Small intestine (tissue), 7 donors: Measurements from ENCODE around the gene ALPL. TPM values are rescaled to one million over a fixed set of nuclear protein-coding genes. Genes with fewer than 3 reads are reported as not detected.

Experiments
- DNase-seq, 2 donors: peaks; one replicate each; pipeline versions ENCODE4 v3.0.0 to v3.0.0-alpha.2; 2013
- FAIRE-seq: peaks from 2 replicates; lab custom pipeline; 2012; peaks lifted over from hg19 to GRCh38; lab: Jason Lieb, UNC
- H3K27ac ChIP-seq, 3 donors: one replicate each; pipeline ENCODE4 v1.5.1; 2013; ENCODE audit warnings: low read length in 2 of 3, mild to moderate bottlenecking in 2 of 3, control low read depth in 1 of 3, inconsistent platforms in 1 of 3, low read depth in 1 of 3, moderate library complexity in 1 of 3
- H3K27me3 ChIP-seq, 3 donors: one replicate each; pipeline ENCODE4 v1.6.1; 2013; ENCODE audit warnings: low read length in 3 of 3, inconsistent platforms in 1 of 3; ENCODE audit not compliant: control insufficient read depth in 3 of 3, insufficient read depth in 3 of 3
- H3K36me3 ChIP-seq, 3 donors: one replicate each; pipeline ENCODE4 v1.6.1; 2013; ENCODE audit warnings: low read length in 3 of 3, inconsistent platforms in 1 of 3, low read depth in 1 of 3, mild to moderate bottlenecking in 1 of 3, moderate library complexity in 1 of 3; ENCODE audit not compliant: control insufficient read depth in 3 of 3, insufficient read depth in 2 of 3
- H3K4me1 ChIP-seq, 3 donors: one replicate each; pipeline ENCODE4 v1.6.1; 2013; ENCODE audit warnings: low read length in 2 of 3, inconsistent platforms in 1 of 3, low read depth in 1 of 3, mild to moderate bottlenecking in 1 of 3, moderate library complexity in 1 of 3; ENCODE audit not compliant: control insufficient read depth in 3 of 3, insufficient read depth in 2 of 3
- H3K4me3 ChIP-seq, 3 donors: one replicate each; pipeline ENCODE4 v1.5.1; 2013; ENCODE audit warnings: low read length in 3 of 3, control low read depth in 1 of 3, inconsistent platforms in 1 of 3, low read depth in 1 of 3, mild to moderate bottlenecking in 1 of 3, moderate library complexity in 1 of 3
- H3K9me3 ChIP-seq, 2 donors: one replicate each; pipeline ENCODE4 v1.6.1; 2013; ENCODE audit warnings: low read depth in 1 of 2, low read length in 1 of 2; ENCODE audit not compliant: control insufficient read depth in 2 of 2, insufficient read depth in 1 of 2
- WGBS, 3 donors: extraction: QIAGEN DNeasy Blood & Tissue Kit; methylation state at CpG; one replicate each; pipeline ENCODE4 v1.1.7; 2013; 5-methylcytosine and 5-hydroxymethylcytosine counted together
- polyA plus RNA-seq, 4 donors: library from polyadenylated mRNA; stranded (reverse) in 3 of 4; unstranded in 1 of 4; fragments of 200-250 nt in 3 of 4; fragments of 120-200 nt in 1 of 4; gene quantifications; one replicate each; pipeline versions ENCODE4 v1.2.1 to v1.2.3, GENCODE V29; 2013
- donor health status: healthy with polysubstance abuse.
- donor health status: control.
- donor health status: control.
- donor health status: Bipolar disorder and iron deficiency.
- donor health status: healthy.

ALPL gene
- polyA plus RNA-seq, 4 donors, result 0.89 to 3.0 (median 2.0) TPM

DNA sequence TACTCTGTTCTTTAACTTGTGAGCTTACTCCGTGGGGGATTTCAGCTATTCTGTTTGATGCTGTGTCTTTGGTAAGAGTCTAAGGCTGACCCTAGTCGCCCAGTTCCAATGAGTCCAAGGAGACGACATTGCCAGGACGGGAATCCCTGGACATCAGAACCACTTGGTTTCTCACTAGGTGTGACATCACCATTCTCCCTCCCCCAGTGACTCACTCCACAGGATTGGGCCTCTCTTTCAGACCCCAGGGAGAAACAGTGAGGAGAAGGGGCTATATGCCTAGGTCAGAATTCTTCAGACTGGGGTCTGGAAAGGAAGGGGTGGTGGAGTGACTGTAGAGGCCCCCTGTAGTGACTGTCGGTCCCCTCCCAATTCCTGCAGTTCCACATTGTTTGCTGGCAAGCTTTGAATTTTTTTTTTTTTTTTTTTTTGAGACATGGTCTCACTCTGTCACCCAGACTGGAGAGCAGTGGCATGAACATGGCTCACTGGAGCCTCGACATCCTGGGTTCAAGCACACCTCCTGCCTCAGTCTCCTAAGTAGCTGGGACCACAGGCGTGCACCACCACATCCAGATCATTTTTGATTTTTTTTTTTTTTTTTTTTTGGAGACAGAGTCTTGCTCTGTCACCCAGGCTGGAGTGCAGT lies 21.3 kb downstream of the ALPL start:
- no peak overlapping the region for H3K4me3 ChIP-seq
- no peak overlapping the region for H3K27ac ChIP-seq
- H3K4me1 ChIP-seq, result no peaks in the 10 kb centered on the region
- no peaks in the 10 kb centered on the region for H3K36me3 ChIP-seq
- WGBS, 3 donors, result 64 to 75% (median 65%) methylated on average over 7 of the region's 7 CpGs
- no peak for FAIRE-seq
- no peaks in the 10 kb centered on the region for H3K9me3 ChIP-seq
- H3K27me3 ChIP-seq, result no peaks in the 10 kb centered on the region
- DNase-seq, result no peak

- no peak for FAIRE-seq
- H3K27me3 ChIP-seq, result no peaks in the 10 kb centered on the region
- 87 to 92% (median 90%) methylated on average over 5 of the region's 5 CpGs for WGBS, 3 donors
- H3K36me3 ChIP-seq, result no peaks in the 10 kb centered on the region
- no peak overlapping the region for H3K4me3 ChIP-seq
- no peak for DNase-seq
- H3K27ac ChIP-seq, result no peak overlapping the region
- H3K4me1 ChIP-seq, result no peaks in the 10 kb centered on the region
- H3K9me3 ChIP-seq, result no peaks in the 10 kb centered on the region
Observed at GRCh38 chr1:21531241-21531640, 22.0 kb downstream of the ALPL start.

DNA sequence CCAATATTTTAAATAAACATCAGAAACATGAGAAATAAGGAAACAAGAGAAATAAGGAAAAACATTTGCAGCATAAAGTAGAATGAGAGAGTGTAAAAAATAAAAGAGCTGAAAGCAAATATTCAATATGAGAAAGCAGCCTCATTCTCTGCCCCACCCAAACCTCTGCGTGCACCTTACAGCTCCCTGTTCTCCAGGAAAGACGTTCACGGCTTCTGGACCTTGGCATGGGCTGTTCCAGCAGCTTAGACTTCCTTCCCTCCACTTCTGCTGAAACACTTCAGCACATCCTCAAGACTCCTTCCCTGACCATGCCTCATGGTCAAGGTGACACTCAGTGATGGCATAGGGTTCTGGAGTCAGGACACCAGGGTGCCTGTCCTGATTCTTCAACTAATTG lies 23.3 kb downstream of the ALPL start:
- no peaks in the 10 kb centered on the region for H3K36me3 ChIP-seq
- DNase-seq (peak in 1 of 2 donors; percentile 50), FAIRE-seq (no peak)
- H3K4me3 ChIP-seq, result no peak overlapping the region
- H3K9me3 ChIP-seq, result no peaks in the 10 kb centered on the region
- H3K27ac ChIP-seq, result no peak overlapping the region
- H3K27me3 ChIP-seq, result peaks cover 0 to 4% (median 3%) of the 10 kb centered on the region in 3 donors
- H3K4me1 ChIP-seq, result no peaks in the 10 kb centered on the region
- 17 to 58% (median 39%) methylated on average over 3 of the region's 3 CpGs for WGBS, 3 donors

DNA sequence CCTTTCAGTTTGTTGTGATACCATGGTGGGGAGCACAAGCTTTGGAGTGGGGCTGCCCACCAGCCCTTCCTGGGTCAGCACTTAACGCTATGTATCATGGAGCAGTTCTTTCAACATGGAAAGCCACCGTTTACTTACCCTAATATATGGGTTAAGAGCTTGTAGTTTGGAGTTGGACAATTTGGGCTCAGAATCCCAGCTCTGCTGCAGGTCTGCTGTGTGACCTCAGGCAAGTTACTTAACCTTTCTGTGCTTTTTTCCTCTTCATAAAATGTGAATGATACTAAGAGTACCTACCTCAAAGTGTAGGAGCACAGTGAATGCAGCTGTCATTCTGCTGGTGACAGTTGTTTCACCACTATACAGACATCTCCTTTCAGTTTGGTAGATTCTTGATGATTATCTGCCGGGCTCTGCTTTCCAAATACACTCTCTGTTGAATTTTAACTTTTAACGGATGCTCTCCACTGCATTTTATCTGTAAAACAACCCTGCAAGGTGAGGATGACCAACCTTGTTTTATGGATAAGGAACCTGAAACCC lies 23.8 kb downstream of the ALPL start:
- H3K36me3 ChIP-seq, result no peaks in the 10 kb centered on the region
- peaks cover 0 to under 1% (median 0%) of the 10 kb centered on the region in 3 donors for H3K4me1 ChIP-seq
- 72 to 80% (median 73%) methylated on average over 4 of the region's 4 CpGs for WGBS, 3 donors
- H3K27ac ChIP-seq, result no peak overlapping the region
- DNase-seq, result no peak
- H3K4me3 ChIP-seq, result no peak overlapping the region
- peaks cover 0 to 7% (median 3%) of the 10 kb centered on the region in 3 donors for H3K27me3 ChIP-seq
- no peak for FAIRE-seq
- H3K9me3 ChIP-seq, result no peaks in the 10 kb centered on the region

GRCh38 chr1:21534146-21534545 lies 24.9 kb downstream of the ALPL start:
- Histone ChIP-seq H3K9me3 (no peaks in the 10 kb centered on the region), H3K27ac (no peak overlapping the region), H3K36me3 (no peaks in the 10 kb centered on the region), H3K4me1 (peaks cover 0 to 5% (median 0%) of the 10 kb centered on the region in 3 donors), H3K27me3 (peaks cover 0 to 10% (median 3%) of the 10 kb centered on the region in 3 donors), H3K4me3 (no peak overlapping the region)
- 88 to 90% (median 88%) methylated on average over 5 of the region's 5 CpGs for WGBS, 3 donors
- DNase-seq (no peak), FAIRE-seq (no peak)

GRCh38 chr1:21534674-21535378 lies 25.6 kb downstream of the ALPL start:
- DNase-seq (peak; percentile 59 to 63), FAIRE-seq (no peak)
- no peak overlapping the region for H3K27ac ChIP-seq
- H3K9me3 ChIP-seq, result no peaks in the 10 kb centered on the region
- peaks cover 0 to 5% (median 0%) of the 10 kb centered on the region in 3 donors for H3K4me1 ChIP-seq
- H3K4me3 ChIP-seq, result no peak overlapping the region
- no peaks in the 10 kb centered on the region for H3K36me3 ChIP-seq
- 45 to 60% (median 48%) methylated on average over 11 of the region's 11 CpGs for WGBS, 3 donors
- H3K27me3 ChIP-seq, result peaks cover 0 to 10% (median 3%) of the 10 kb centered on the region in 3 donors

- DNase-seq (no peak), FAIRE-seq (no peak)
- Histone ChIP-seq H3K9me3 (no peaks in the 10 kb centered on the region), H3K4me1 (peaks cover 0 to 5% (median 0%) of the 10 kb centered on the region in 3 donors), H3K27me3 (peaks cover 3 to 10% (median 3%) of the 10 kb centered on the region in 3 donors), H3K27ac (no peak overlapping the region), H3K4me3 (no peak overlapping the region), H3K36me3 (no peaks in the 10 kb centered on the region)
- WGBS, 3 donors, result 66 to 82% (median 80%) methylated on average over 2 of the region's 2 CpGs
Observed at GRCh38 chr1:21536218-21536617, 27.0 kb downstream of the ALPL start.

- H3K9me3 ChIP-seq, result no peaks in the 10 kb centered on the region
- DNase-seq, result no peak
- peak overlapping the region in 1 of 3 donors; percentile 25 for H3K27ac ChIP-seq
- no peak for FAIRE-seq
- H3K4me1 ChIP-seq, result peaks cover 0 to 5% (median 0%) of the 10 kb centered on the region in 3 donors
- no peaks in the 10 kb centered on the region for H3K36me3 ChIP-seq
- peaks cover 3 to 13% (median 3%) of the 10 kb centered on the region in 3 donors for H3K27me3 ChIP-seq
- WGBS, 3 donors, result 47 to 57% (median 54%) methylated on average over 12 of the region's 12 CpGs
- H3K4me3 ChIP-seq, result no peak overlapping the region
Observed at GRCh38 chr1:21537511-21537931, 28.3 kb downstream of the ALPL start.
